HG02970 (cell line): Measurements from ENCODE around the gene TOM1L1.

Experiments
- ATAC-seq: cut with Tn5 transposase; IDR thresholded peaks from one replicate; pipeline ENCODE4 v1.9.1; 2021; ENCODE audit warnings: mild to moderate bottlenecking, moderate library complexity, moderate number of reproducible peaks; ENCODE audit not compliant: unreplicated experiment, low FRiP score

The TOM1L1 gene

DNA sequence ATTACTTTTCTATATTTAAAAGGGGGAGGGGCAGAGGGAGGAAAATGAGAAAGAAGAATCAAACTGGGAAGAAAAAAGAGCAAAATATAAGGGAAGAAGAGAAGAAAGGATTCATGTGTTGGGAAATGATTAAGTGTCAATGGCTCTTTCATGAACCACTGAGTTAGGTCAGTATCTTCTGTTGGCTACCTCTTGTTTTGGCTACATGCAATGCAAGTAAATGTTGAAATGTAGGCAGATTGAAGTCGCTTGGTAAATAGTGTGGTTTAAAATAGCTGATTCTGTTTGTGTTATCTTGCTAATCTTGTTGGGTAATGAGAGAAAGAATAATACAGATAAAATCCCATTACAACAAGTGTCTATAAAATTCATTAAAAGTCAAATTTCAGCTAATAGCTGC, 40.6 kb downstream of the TOM1L1 start:
- no peak for ATAC-seq

DNA sequence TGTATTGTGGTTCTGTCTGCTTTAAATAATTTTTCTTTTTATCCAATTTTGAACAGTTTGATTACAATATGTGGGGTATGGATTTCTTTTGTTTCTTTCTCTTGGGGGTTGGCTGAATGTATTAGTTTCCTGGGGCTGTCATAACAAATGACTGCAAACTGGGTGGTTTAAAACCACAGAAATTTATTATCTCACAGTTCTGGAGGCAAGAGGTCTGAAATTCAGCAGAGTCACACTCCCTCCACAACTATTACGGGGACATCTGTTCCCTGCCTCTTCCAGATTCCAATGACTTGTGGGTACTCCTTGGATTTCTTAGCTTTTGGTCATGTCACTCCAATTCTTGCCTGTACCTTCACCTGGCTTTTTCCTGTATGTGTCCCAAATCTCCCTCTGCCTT, 44.1 kb downstream of the TOM1L1 start:
- ATAC-seq = no peak

DNA sequence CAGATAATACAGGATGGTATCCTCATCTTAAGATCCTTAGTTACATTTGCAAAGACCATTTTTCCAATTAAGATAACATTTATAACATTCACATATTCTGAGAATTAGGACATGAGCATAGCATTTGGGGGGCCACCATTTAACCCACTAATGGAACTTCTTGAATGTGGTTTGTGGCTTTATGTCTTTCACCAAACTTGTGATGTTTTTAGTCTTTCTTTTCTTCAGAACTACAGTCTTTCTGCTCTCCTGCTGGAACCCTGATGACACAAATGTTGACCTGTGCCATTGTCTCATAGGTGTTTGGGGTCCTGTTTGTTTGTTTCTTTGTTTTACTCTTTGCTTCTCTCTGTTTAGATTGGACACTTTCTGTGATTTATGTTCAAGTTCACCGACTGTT, 44.6 kb downstream of the TOM1L1 start:
- no peak for ATAC-seq

DNA sequence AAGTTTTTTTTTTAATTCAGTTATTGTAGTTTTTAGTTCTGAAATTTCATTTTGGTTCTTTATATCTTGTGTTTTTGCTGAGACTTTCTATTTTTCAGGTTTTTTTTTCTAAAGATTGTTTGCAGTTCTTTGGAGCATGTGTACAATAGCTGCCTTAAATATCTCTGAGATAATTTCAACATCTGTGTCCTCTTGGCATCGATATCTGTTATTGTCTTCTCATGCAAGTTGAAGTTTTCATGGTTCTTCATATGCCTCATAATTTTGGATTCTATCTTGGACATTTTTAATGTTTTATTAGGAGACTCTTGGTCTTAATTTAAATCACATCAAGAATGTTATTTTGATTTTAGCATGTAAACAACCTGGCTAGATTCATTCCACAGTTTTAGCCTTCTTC, 45.0 kb downstream of the TOM1L1 start:
- no peak for ATAC-seq

DNA sequence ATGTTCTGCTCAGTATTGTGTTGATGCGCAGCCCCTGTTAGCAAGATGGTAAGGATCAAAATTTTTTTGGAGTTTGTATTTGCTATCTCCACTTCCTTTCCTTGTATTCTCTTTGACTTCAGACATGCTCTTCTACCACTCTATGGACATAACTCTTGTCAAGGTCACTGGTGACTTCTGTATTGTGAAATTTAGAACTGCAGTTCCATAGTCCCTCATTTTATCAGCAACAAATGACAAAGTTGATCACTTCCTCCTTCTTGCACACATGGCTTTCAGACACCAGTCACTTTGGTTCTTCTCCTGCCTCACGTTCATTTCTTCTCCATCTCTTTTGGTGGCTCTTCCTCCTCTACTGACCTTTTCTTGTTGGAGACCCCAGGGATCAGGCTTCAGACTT, 46.7 kb downstream of the TOM1L1 start:
- ATAC-seq = no peak

DNA sequence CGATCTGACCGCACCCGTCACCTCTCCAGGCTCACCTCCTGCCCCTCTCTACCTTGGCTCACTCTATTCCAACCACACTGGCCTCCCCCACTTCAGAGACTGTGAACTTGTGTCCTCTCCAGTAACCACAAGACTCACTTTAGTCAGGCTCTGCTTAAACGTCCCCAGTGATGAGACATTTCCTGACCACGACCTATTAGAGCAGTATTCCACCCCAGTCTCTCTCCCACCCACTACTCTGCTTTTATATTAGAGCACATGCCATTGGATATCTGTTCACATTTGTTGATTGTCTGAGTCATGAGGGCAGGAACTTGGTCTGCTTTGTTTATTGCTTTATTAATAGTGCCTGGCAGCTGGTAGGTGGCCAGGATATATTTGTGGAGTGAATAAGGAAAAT, 47.7 kb downstream of the TOM1L1 start:
- ATAC-seq = no peak

DNA sequence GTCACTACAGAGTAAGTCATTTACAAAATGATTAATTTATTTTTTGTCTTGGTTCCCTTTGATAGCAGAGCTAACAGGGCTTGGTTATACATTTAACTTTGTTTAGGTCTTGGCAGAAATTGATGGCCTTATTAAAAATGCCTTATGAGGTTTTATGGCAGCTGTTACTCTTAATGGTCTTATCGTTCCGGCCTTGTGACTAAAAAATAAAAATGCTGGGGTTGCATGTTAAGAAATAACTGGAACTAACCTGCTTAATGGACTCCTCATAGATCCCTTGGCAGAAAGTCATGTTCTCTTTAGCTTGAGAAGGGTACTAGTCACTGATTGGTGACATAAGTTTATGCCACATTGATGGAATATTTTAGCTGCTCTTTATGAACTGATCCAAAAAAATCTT, 49.5 kb downstream of the TOM1L1 start:
- ATAC-seq = no peak

DNA sequence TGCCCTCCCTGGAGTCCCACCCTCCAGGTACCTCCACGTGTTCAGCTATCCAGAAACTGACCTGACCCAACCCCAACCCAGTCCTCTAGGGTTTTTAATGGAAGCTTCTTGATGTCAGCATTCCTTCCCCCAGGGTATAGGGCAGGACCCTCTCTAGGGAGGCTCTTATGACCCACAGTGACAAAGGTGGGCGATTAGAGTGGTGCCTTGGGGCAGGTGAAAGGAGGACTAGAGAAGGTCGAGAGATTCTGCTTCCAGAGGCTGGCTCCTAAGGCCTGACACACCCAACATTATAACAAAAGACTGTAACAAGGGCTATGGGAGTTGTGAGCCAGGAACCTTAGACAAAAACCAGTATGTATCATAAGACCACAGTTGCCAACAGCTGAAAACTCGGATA, 50.6 kb downstream of the TOM1L1 start:
- no peak for ATAC-seq

DNA sequence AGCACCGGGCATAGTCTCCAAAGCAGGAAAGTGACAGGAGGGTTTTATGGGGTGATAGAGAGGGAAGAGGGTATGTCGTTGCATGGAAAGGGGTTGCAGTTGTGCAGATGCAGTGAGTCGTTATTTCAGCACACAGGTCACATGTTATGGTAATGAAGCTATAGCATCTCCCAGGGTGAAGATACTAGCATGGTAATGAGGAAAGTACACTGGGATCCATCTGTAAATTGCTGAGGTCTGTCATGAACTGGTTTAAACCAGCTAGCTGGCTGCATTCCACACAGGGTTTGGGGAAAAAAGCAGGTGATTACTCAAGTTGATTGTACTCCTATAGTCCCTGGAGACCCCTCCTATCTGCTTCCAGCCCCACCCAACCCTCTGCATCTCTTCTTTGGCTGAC, 56.1 kb downstream of the TOM1L1 start:
- no peak for ATAC-seq

DNA sequence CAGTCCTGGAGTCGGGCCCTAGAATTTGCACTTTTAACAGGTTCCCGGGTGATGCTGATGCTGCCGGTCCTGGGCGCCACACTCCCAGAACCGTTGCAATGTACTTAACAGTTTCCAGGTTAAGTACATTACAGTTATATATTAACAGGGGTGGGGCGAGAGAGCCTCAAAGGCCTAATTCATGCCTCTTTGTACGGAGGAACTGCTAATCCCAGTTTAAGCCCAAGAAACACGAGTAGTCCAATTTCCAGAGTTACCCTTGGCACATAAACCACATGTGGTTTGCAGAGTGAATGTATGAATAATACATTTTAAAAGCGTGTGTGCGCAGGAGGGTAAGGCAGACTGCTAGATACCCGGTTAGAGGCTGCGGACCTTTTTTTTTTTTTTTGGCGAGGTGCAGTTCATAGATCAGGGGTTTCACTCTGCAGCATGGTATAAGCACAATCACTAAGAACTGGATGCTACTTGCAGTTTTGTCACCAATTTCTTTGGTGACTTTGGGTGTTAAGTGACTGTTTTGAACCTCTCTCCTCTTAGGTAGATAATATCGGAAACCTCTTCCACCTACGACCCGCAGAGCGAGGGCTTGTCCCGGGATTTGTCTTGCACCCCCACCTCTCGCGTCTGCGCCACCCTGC, 67.1 kb downstream of the TOM1L1 start:
- peak; percentile 20 for ATAC-seq

DNA sequence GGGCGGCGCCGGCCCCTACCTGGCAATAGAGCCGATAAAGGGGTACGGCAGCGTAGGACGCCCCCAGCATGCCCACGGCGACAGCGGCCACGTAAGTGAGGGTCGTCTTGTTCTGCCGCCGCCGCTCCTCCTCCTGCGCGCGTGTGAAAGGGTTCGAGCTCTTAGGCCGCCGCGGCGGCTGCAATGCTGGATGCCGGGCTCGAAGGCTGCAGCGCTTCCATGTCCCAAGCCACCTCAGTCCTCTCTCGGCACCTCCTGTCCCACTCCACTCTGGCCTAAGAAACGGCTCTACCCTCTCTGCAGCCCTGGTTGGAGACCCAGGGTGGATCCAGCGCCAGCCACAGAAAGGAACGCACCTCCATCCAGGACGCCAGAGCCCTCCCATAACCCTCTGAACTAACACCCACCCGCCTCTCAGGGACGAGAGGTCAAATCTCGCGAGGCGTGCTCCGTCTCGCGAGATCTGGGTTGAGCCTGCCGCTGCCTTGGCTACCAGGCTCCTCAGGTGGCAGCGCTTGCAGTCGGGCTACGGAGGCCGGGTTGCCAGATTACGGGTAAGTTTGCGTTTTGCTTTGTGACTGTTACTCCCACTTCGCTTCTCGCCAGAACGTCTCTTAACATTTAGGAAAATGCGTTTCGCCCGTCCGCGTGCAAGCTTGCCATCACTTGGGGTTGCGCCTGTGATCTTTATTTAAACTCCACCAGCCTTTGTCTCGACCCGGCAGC, 67.8 kb downstream of the TOM1L1 start, which contains the start of the genes COX11 and STXBP4:
COX11 (minus strand) TSS at position 393 of the 726 bp plus-strand sequence; CDS start at position 385, 8 bp downstream.
STXBP4 (plus strand) TSS at position 504 of the 726 bp plus-strand sequence. CDS start 17,455 bp downstream, outside the sequence.
- ATAC-seq = peak; percentile 95

DNA sequence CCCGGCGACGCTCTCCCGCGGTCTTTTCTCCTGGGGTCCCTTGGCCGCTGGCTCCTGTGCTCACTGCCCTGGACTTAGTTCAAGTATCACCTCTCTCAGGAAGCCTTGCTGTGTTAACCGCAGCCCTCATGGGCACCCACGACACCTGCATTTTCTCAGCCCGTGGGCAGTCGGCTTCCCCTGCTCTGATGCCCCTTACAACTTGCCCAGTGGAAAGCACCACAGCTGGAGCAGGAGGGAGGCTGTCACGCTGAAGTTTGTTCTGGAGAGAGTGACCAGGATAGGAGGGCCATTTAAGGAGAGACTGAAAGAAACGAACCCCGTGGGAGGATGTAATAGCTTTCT, 68.3 kb downstream of the TOM1L1 start:
- ATAC-seq = peak; percentile 12

DNA sequence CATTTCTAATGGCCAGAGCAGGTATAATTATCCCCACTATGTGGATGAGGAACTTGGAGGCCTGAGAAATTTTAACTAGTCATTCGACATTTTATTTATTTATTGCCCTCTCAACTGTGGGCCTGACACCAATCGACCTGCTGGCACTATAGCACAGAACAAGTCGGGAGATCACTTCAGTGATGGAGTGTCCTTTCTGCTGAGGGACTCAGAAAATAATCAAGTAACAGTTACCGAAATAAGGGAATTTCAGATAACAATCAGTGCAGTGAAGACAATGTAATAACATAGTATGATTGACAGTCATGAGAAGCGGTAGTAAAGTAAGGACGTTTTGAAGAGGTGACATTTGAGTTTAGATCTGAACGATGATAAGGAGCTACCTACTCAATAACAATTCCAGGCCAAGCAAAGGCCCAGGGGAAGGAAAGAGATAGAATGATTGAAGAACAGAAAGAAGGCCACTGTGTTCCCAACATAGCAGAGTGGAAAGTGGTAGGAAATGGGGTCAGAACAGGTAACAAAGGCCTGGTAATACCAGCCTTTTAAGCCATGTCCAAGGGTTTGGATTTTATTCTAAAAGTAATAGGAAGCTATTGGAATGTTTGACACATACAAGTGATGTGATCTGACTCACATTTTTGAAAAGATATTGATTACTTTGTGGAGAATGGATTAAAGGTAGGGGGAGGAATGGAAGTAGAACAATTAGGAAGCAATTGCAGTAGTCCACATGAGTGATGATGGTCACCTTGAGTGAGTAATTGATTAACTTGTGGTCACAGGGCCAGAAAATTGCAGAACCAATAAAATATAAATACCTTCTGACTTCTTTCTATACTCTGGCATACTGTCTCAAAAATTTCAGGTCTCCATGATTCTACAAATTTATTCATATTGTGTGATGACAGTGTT, 69.3 kb downstream of the TOM1L1 start:
- no peak for ATAC-seq

DNA sequence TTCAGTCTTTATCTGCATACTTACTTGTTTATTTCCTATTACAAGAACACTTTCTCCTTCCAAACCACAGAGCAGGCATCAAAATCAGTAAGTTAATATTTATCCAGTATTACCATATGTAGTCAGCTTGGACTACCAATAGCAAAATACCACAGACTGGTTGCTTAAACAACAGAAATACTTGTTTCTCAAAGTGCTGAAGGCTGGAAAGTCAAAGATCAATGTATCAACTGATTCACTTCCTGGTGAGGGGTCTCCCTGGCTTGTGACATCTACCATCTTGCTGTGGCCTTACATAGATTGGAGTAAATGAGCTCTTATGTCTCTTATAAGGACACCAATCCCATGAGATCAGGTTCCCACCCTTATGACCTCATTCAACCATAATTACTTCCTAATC, 70.5 kb downstream of the TOM1L1 start:
- ATAC-seq = no peak

DNA sequence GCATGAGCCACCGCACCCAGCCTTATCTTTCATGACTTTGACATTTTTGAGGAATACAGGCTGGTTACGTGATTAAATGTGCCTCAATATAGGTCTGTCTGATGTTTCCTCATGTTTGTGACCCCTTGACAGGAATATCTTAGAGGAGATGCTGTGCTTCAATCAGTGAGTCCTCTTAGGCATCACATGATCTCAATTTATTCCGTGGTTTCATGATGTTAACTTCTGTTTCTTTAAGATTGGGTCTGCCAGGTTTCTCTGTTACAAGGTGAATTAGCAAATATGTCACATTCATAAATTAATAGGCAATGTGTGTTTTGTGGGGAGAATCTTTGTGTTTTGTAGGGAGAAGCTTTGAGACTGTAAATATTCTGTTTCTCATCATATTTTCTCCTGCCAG, 71.2 kb downstream of the TOM1L1 start:
- no peak for ATAC-seq

DNA sequence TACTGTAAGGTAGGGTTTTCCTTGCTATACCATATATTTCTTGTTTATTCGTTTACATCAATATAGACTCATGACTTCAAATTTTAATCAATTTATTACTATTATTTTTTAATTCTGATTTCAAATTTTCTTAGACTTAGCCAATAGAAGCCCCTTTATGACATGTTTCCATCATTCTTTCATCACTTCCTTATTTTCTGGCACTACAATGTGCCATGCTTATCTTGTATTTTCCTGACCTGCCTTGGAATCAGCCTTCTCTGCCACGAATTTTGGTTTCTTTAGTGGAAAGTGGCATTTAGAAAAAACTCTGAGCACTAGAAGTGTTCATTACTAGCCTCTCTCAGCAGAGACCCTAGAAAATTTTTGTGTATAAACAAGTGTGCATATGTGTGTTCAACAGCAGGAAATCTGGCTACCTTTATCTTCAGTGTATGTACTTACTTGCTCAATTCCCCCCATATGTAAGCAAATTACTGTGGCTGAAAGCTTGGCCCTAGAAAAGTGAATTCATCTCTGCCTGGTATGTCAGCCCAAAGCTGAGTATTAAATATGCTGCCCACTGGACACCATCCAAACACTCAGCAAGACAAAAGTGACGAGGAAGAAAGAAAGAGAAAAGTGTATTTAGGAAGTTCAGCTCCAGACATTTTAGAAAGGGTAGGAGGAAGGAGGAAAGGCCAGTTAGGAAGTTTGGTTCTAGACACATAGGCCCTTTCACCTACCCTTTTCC, 71.9 kb downstream of the TOM1L1 start:
- ATAC-seq = no peak

DNA sequence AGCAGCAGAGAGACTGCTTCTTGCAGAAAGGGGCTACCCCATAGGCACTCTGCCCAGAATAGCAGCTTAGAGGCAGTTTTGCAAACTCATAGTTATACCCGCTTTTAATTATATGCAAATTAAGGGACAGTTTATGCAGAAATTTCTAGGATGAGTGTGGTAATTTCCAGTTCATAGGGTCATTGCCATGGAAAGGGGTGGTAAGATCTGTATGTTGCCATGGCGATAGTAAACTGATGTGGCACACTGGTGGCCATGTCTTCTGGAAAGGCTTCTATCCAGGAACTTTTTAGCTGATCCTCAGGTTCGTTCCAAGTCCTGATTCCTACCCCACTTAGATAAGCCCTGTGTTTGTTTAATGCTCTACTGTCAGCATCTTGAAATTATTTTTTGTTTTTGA, 74.1 kb downstream of the TOM1L1 start:
- no peak for ATAC-seq

DNA sequence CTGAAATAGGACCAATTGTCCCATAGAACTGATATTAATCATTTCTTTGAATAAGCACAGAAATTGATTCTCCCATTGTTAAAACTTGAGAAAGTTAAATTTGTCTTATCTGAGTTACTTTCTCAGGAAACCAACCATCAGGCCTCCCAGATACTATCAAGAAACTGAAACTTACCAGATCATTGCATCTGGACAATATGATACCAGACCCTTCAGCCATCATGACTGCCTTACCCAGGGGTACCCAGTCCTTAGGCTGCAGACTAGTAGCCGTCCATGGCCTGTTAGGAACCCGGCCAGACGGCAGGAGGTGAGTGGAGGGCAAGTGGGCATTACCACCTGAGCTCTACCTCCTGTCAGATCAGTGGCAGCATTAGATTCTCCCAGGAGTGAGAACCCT, 75.7 kb downstream of the TOM1L1 start:
- no peak for ATAC-seq

DNA sequence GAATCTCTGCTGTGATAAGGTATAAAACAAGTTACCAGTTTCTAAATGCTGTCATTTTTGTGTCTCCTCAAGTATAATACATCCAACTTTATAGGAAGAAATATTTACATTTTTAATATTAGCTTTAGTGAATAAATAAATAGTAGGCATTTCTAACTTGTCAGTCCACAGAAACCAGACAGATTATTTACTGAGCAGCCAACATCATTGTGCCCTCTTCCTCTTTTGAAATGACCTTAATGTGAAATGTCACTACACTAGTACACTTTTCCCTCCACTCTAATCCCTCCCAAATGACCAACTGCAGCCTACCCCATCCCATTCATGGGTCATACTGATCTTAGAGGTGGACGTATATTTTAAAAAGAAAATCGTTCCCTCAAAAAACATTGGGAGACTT, 77.1 kb downstream of the TOM1L1 start:
- no peak for ATAC-seq

DNA sequence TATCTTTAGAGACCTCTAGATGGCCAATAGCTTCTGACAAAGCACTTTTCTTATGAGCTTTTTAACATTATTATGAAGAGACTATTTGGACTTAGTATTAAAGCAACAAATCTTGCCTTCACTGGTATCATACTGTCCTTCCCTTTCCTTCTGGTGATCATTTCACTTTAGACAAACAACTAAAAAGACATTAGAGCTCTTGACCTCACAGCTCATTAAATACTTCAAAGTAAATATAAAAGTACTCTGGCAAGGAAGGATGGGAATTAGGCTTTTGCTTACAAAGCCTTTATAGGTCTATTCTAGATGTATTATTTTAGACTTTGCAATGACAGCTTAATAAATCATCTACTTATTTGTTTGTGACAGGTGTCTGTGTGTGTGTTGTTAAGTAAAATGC, 79.0 kb downstream of the TOM1L1 start:
- ATAC-seq = no peak

DNA sequence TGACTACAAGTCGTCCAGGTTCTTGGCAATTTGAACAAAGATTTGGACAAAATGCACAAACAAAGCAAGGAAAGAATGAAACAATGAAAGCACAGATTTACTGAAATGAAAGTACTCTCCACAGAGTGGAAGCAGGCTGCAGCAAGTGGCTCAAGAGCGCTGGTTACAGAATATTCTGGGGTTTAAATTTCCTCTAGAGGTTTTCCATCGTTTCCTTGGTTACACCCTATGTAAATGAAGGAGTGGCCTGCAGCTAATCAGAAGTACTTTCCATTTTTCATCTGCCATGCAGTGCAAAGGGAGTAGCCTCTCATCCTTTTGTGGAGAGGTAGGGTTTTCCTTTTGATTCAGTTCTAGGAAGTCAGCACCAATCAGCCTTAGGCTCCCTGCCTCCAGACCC, 79.7 kb downstream of the TOM1L1 start:
- no peak for ATAC-seq
